ENCODE results near the gene PLPPR3.
A peak's percentile ranks its signal among the peaks of the same experiment; 100 is the strongest.
"Not testable (repeated sequence)": the region's sequence is repeated elsewhere in the genome, so short reads cannot be mapped to it uniquely, and the experiment has no call there.

The PLPPR3 gene

GRCh38 chr19:855142-855541 is 33.4 kb upstream of the PLPPR3 start:
- DNase-seq = no peak

DNA sequence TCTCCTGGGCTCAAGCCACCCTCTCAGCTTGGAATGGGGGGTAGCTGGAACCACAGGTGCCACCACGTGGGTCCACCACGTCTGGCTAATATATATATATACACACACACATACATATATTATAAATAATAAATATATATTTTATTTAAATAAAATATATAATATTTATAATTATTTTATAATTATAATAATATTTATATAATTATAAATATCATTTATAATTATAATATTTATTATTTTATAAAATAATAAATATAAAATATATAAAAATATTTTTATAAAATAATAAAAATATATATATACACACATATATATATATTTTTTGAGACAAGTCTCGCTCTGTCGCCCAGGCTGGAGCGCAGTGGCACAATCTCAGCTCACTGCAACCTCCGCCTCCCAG is 32.8 kb upstream of the PLPPR3 start:
- no peak for DNase-seq

- not testable (repeated sequence) for DNase-seq
Measured at GRCh38 chr19:853614-854220, 32.0 kb upstream of the PLPPR3 start.

GRCh38 chr19:853014-853585 is 31.3 kb upstream of the PLPPR3 start:
- DNase-seq = no peak

DNA sequence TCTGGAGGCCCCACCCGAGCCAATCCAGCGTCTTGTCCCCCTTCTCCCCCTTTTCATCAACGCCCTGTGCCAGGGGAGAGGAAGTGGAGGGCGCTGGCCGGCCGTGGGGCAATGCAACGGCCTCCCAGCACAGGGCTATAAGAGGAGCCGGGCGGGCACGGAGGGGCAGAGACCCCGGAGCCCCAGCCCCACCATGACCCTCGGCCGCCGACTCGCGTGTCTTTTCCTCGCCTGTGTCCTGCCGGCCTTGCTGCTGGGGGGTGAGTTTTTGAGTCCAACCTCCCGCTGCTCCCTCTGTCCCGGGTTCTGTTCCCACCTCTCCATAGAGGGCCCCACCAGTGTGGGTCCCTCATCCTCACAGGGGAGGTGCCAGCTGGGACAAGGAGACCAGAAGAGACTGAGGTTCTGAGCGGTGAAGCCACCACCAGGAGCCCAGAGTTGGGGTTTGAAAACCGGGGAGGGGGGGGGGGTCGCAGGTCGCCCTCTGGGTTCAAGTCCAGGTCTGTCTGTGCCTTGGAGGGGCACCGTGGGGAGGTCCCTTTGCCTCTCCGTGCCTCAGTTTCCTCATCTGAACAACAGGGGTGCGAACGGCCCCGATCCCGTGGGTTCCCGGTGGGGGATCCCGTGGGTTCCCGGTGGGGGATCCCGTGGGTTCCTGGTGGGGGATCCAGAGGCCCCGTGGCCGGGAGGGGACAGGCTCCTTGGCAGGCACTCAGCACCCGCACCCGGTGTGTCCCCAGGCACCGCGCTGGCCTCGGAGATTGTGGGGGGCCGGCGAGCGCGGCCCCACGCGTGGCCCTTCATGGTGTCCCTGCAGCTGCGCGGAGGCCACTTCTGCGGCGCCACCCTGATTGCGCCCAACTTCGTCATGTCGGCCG is 30.6 kb upstream of the PLPPR3 start, which contains the start of gene ELANE:
TSS of gene ELANE (plus strand) at position 168 of the 878 bp plus-strand sequence. CDS start at position 194, 26 bp downstream.
- no peak for DNase-seq

GRCh38 chr19:850979-851335 is 29.2 kb upstream of the PLPPR3 start:
- no peak for DNase-seq

DNA sequence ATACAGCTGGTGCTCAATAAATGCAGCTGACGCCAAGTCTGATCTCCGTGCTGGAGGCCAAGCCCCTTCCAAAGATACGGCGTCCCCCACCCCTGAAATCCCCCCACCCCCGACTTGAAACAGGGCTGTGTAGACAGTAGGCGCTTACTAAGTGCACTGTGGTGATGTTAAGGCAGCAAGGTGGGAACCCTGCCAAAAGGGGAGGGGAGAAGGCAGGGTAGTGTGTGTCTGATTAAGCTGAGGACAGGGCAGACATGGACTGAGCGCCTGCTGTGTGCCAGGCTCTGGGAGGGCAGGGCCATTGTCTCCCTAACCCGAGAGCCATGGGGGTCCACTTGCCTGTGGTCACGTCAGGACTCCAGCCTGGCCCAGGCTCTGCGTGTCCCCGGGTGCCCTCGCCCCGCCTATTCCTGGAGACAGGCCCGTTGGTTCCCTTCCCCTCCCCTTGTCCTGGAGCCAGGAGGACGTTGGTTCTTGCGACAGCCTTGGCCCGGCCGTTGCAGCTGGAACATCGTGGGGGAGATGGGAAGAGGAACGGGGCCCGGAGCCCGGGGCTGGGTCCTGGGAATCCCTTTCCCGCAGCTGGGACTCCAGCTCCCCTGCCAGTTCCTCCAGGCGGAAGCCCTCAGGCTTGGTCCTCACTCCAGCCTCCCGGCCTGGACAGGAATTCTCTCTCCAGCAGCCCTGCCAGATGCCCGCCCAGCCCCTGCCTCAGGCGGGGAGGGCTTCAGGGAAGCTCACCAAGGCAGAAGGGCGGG is 28.6 kb upstream of the PLPPR3 start:
- peak; percentile 59 for DNase-seq

GRCh38 chr19:849195-849594 is 27.4 kb upstream of the PLPPR3 start:
- DNase-seq = not testable (repeated sequence)

DNA sequence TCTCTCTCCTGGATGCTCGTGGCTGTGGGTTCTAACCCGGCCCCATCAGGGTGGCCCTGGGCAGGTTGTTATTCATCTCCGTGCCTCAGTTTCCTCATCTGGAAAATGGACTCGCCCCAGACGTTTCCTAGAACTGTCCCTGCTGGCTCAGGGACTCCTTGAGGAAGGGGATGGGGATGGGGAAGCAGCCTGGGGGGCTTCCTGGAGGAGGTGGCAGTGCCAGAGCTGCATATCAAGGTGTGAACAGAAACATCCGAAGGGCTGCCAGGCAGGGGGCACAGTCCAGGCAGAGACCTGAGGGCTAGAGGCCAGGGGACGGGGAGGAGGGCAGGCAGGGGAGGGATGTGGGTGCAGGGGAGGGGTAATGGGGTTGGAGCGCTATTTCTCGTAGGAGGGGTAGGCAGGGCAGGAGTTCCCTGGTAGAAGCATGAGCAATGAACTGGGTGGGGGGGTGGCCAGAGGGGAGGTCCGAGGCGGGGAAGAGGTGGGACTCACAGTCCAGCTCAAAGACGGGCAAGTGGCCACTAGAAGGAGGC is 26.7 kb upstream of the PLPPR3 start:
- no peak for DNase-seq

GRCh38 chr19:845707-846521 is 24.2 kb upstream of the PLPPR3 start:
- DNase-seq = no peak

DNA sequence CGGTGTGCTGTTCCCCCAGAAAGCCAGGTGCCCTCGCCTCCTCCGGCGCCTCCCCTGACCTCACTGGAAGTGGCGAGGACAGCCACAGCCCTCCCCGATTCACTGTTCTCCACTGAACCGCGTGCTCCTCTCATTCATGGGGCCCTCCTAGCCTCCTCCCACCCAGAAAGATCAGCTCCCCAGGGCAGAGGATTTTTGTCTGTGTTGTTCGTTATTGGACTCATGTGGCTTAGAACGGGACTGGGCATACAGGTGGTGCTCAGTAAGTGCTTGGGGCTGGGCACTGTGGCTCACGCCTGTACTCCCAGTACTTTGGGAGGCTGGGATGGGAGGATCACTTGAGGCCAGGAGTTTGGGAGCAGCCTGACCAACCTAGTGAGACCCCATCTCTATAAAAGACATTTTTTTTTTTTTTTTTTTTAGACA is 22.8 kb upstream of the PLPPR3 start:
- no peak for DNase-seq

- DNase-seq = no peak
Measured at GRCh38 chr19:843836-844545, 22.2 kb upstream of the PLPPR3 start.

GRCh38 chr19:843180-843835 is 21.6 kb upstream of the PLPPR3 start:
- peak; percentile 58 for DNase-seq

DNA sequence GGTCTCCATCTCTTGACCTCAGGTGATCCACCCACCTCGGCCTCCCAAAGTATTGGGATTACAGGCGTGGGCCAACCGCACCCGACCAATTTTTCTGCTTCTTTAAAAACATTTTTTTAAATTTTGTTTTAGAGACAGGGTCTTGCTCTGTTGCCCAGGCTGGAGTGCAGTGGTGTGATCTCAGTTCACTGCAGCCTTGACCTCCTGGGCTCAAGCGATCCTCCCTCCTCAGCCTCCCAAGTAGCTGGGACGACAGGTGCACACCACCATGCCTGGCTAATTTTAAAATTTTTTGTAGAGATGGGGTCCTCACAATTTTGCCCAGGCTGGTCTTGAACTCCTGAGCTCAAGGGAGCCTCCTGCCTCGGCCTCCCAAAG is 21.0 kb upstream of the PLPPR3 start:
- not testable (repeated sequence) for DNase-seq

GRCh38 chr19:840519-841206 is 18.9 kb upstream of the PLPPR3 start, which contains the start of gene PRTN3:
PRTN3 (plus strand) TSS chr19:840999; CDS start chr19:841009, 10 bp downstream.
- no peak for DNase-seq

- no peak for DNase-seq
Measured at GRCh38 chr19:835210-835810, 13.6 kb upstream of the PLPPR3 start.

- DNase-seq = no peak
Measured at GRCh38 chr19:834216-834615, 12.5 kb upstream of the PLPPR3 start.

DNA sequence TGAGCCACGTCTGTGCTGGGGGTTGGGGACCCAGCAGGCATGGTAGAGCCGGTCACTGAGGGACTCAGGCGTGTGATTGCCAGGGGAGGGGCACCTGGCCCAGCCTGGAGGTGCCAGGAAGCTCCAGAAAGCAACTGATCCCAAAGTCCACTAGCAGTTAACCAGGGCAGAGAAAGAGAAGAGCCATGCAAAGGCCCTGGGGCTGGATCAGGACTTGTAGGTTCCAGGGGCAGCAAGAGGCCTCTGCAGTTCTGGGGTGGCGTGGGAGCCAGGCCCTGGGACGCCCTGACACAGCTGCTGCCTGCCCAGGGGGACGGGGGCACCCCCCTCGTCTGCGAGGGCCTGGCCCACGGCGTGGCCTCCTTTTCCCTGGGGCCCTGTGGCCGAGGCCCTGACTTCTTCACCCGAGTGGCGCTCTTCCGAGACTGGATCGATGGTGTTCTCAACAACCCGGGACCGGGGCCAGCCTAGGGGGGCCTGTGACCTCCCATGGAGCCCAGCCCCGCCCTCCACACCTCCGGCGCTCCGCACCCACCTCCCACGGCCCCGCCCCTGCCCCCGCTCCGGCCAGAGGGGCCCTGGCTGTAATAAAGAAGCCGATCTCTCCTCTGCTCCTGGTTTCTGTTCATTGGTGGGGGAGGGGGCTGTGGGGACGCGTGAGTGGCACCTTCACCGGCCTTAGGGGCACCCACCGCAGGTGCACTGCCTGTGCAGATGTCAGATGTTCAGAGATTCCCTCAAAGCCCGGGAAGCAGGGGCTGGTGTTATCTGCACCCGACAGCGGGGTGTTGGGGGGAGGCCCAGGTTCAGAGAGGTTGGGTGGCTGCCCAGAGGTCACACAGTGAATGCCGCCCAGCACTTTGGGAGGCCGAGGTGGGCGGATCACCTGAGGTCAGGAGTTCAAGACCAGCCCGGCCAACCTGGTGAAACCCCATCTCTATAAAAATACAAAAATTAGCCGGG is 9.9 kb upstream of the PLPPR3 start:
- DNase-seq = no peak
